A673 (cell line): Measurements from ENCODE around the gene ITGA6. TPM values are rescaled to one million over a fixed set of nuclear protein-coding genes. Genes with fewer than 3 reads are reported as not detected.

ENCODE experiments used
- BruUV-seq: library from RNA; stranded (reverse); fragments of 400-500 nt; replicated peaks from 2 replicates; lab custom pipeline; 2021; lab: Mats Ljungman, UMichigan
- CTCF ChIA-PET: fragments of 300-600 bp; sonication (Branson Sonifier 250); formaldehyde crosslinking; loops from one replicate; lab custom pipeline; 2022; ENCODE audit warnings: antibody characterized with exemption; lab: Charles Lee
- POLR2A ChIA-PET: fragments of 300-600 bp; sonication (Branson Sonifier 250); formaldehyde crosslinking; loops from one replicate; lab custom pipeline; 2022; ENCODE audit warnings: antibody characterized with exemption; ENCODE audit not compliant: low non-redundant PET; lab: Charles Lee
- DNase-seq: peaks from one replicate; pipeline ENCODE4 v3.0.0-alpha.2; 2015; ENCODE audit warnings: low spot score
- H3K27ac ChIP-seq: fragments of 200-600 bp; sonication (generic); 2 replicates; pipeline ENCODE4 v1.5.1; 2016; ENCODE audit warnings: mixed run types, low read depth, mild to moderate bottlenecking, mixed read lengths, antibody characterized with exemption, low read length; ENCODE audit not compliant: poor library complexity, severe bottlenecking
- H3K27me3 ChIP-seq: fragments of 200-600 bp; sonication (generic); replicated peaks from 2 replicates; pipeline ENCODE4 v1.6.1; 2017; ENCODE audit warnings: mixed run types, low read depth, mild to moderate bottlenecking, mixed read lengths, antibody characterized with exemption, low read length; ENCODE audit not compliant: insufficient read depth, poor library complexity
- H3K36me3 ChIP-seq: fragments of 200-600 bp; sonication (generic); 2 replicates; pipeline ENCODE4 v1.6.1; 2016; ENCODE audit warnings: mixed run types, mild to moderate bottlenecking, mixed read lengths, antibody characterized with exemption, low read length; ENCODE audit not compliant: insufficient read depth, poor library complexity, severe bottlenecking
- H3K4me1 ChIP-seq: fragments of 200-600 bp; sonication (generic); 2 replicates; pipeline ENCODE4 v1.6.1; 2017; ENCODE audit warnings: mixed run types, mild to moderate bottlenecking, mixed read lengths, antibody characterized with exemption, low read length; ENCODE audit not compliant: insufficient read depth, poor library complexity, severe bottlenecking
- H3K4me3 ChIP-seq: fragments of 200-600 bp; sonication (generic); 2 replicates; pipeline ENCODE4 v1.5.1; 2016; ENCODE audit warnings: low read depth, mixed run types, mild to moderate bottlenecking, mixed read lengths, low read length; ENCODE audit not compliant: poor library complexity, severe bottlenecking
- H3K9me3 ChIP-seq: fragments of 200-600 bp; sonication (generic); 2 replicates; pipeline ENCODE4 v1.6.1; 2016; ENCODE audit warnings: mixed run types, low read depth, mild to moderate bottlenecking, mixed read lengths, antibody characterized with exemption, low read length; ENCODE audit not compliant: poor library complexity, severe bottlenecking
- EZH2 ChIP-seq: fragments of 200-600 bp; sonication (generic); IDR thresholded peaks from 2 replicates; pipeline ENCODE4 v1.6.1; 2017; ENCODE audit warnings: borderline replicate concordance, low read depth, mild to moderate bottlenecking, mixed read lengths, antibody characterized with exemption, low read length; ENCODE audit not compliant: poor library complexity, severe bottlenecking
- intact Hi-C: fragments of 100-400 bp; cut with micrococcal nuclease; formaldehyde crosslinking; loops from one replicate; pipeline ENCODE4 v1.10.0; 2022; ENCODE audit not compliant: unreplicated experiment
- total RNA-seq: library from RNA; stranded (reverse); gene quantifications from 2 replicates; pipeline ENCODE4 v1.2.3, GENCODE V29; 2021
- TF ChIP-seq, protein P1 (sequence below): fragments of 300-800, 200-600 bp; sonication (generic); conservative IDR thresholded peaks from 2 replicates; pipeline ENCODE4 v1.5.1; 2017; ENCODE audit warnings: low read depth, mild to moderate bottlenecking, antibody characterized with exemption, low read length, moderate library complexity, mixed read lengths

The ITGA6 gene
- total RNA-seq, 1 experiment from 2014 or later = 7.7 TPM

DNA sequence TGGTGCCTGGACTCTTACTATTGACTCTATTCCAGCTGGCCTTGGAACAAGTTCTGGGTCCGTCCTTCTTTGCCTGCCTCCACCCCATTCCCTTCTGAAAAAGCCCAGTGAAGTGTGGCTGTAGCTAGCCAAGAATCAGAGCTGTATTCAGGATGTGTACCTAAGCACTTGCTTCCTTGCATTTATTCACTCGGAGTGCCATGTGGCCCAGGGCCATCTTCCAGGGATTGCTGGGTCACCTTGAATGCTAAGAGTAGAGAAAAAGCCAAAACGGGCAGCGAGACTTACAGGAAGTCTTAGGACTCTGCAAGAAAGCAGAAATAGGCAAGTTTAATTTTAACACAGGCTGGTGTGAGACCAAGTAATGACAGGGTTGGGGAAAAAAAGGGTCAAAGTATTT, 4.1 kb downstream of the ITGA6 start:
- H3K9me3 ChIP-seq = no peaks in the 10 kb centered on the region

DNA sequence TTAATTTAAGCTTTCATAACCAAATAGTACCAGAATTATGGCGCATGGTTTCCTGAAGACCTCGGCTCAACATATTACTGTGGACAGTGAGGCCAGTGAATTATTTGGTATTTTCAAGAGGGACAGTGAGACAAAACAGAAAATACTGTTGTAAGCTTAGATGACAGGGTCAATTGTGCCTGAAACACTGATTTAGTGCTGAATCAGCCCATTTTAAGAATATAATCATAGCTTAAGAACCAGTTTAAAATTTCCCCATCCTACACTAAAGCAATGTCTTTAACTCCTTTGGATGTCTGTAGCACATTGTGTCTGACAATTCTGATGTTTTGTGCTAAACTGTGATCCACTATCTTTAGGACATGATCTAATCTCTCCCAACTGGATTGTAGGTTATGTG, 4.6 kb downstream of the ITGA6 start:
- intact Hi-C loops = no loop called here
- BruUV-seq = no TSS peak
- Histone ChIP-seq H3K36me3 (no peaks in the 10 kb centered on the region), H3K4me3 (no peak overlapping the region), H3K9me3 (no peaks in the 10 kb centered on the region), H3K4me1 (peaks cover 17% of the 10 kb centered on the region), H3K27me3 (peaks cover 2% of the 10 kb centered on the region), H3K27ac (no peak overlapping the region)
- POLR2A ChIA-PET = no interaction called here
- CTCF ChIA-PET = no interaction called here
- no peak for TF ChIP-seq EZH2
- TF ChIP-seq, protein P1, sequence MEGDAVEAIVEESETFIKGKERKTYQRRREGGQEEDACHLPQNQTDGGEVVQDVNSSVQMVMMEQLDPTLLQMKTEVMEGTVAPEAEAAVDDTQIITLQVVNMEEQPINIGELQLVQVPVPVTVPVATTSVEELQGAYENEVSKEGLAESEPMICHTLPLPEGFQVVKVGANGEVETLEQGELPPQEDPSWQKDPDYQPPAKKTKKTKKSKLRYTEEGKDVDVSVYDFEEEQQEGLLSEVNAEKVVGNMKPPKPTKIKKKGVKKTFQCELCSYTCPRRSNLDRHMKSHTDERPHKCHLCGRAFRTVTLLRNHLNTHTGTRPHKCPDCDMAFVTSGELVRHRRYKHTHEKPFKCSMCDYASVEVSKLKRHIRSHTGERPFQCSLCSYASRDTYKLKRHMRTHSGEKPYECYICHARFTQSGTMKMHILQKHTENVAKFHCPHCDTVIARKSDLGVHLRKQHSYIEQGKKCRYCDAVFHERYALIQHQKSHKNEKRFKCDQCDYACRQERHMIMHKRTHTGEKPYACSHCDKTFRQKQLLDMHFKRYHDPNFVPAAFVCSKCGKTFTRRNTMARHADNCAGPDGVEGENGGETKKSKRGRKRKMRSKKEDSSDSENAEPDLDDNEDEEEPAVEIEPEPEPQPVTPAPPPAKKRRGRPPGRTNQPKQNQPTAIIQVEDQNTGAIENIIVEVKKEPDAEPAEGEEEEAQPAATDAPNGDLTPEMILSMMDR = no peak
- DNase-seq = no peak

More for the DNA sequence above, 4.1 kb downstream of the ITGA6 start:
- no peak overlapping the region for H3K4me3 ChIP-seq
- ChIA-PET POLR2A (no interaction called here), CTCF (no interaction called here)
- peaks cover 17% of the 10 kb centered on the region for H3K4me1 ChIP-seq
- no peak overlapping the region for H3K27ac ChIP-seq
- TF ChIP-seq, protein P1 = no peak
- TF ChIP-seq EZH2 = no peak
- BruUV-seq = no TSS peak
- peaks cover 7% of the 10 kb centered on the region for H3K27me3 ChIP-seq
- intact Hi-C loops = no loop called here
- no peaks in the 10 kb centered on the region for H3K36me3 ChIP-seq
- no peak for DNase-seq

GRCh38 chr2:172433144-172433543, 5.8 kb downstream of the ITGA6 start:
- intact Hi-C loops = no loop called here
- Histone ChIP-seq H3K27ac (no peak overlapping the region), H3K9me3 (no peaks in the 10 kb centered on the region), H3K27me3 (no peaks in the 10 kb centered on the region), H3K36me3 (no peaks in the 10 kb centered on the region), H3K4me3 (no peak overlapping the region), H3K4me1 (peaks cover 17% of the 10 kb centered on the region)
- no TSS peak for BruUV-seq
- no peak for DNase-seq
- ChIA-PET POLR2A (no interaction called here), CTCF (no interaction called here)
- TF ChIP-seq, protein P1 = no peak
- no peak for TF ChIP-seq EZH2
